Stimulated activated naive CD8-positive, alpha-beta T cell treated with anti-CD3 and anti-CD28 coated beads, Interleukin-15, Interleukin-2, amounts not matched to agents 100 ng/mL and 50 ng/mL, for 24 hours (primary cell): ENCODE measurements around the gene MED13L.
"Not testable (repeated sequence)": the region's sequence is repeated elsewhere in the genome, so short reads cannot be mapped to it uniquely, and the experiment has no call there.

Experiments
- H3K27ac Mint-ChIP-seq: one replicate; pipeline ENCODE4 v1.8.0; 2021; ENCODE audit warnings: mild to moderate bottlenecking, mixed read lengths
- H3K27me3 Mint-ChIP-seq: one replicate; pipeline ENCODE4 v1.8.0; 2021; ENCODE audit warnings: mixed read lengths
- H3K36me3 Mint-ChIP-seq: one replicate; pipeline ENCODE4 v1.8.0; 2021; ENCODE audit warnings: low read depth, mixed read lengths
- H3K4me1 Mint-ChIP-seq: one replicate; pipeline ENCODE4 v1.8.0; 2021; ENCODE audit warnings: low read depth, mixed read lengths
- H3K4me3 Mint-ChIP-seq: one replicate; pipeline ENCODE4 v1.8.0; 2021; ENCODE audit warnings: mild to moderate bottlenecking, mixed read lengths
- H3K9me3 Mint-ChIP-seq: one replicate; pipeline ENCODE4 v1.8.0; 2021; ENCODE audit warnings: mixed read lengths

Gene MED13L

DNA sequence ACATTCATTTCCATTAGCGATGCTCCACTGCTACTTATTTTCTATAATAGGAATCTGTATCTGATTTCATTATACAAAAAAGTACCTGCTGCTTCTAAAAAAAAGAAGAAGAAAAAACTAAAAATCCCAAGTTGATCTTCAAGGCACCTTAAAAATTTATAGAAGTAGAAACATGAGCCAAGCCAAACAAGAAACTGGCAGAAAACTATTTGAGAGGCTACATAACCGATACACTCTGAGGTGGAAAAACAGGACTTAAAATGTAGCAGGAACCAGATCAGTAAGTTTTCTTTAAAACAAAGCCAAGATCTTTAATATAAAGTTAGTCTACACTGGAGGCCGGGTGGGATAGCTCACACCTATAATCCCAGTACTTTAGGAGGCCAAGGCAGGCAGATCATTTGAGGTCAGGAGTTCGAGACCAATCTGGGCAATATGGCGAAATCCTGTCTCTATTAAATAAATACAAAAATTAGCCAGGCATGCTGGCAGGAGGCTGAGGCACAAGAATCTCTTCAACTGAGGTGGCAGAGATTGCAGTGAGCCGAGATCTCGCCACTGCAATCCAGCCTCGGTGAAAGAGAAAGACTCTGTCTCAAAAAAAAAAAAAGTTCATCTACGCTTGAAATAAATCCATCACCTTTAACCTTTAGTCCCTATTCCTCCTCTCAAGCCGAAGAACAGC is 278.6 kb downstream of the MED13L start:
- Mint-ChIP-seq H3K36me3 (peaks cover 46% of the 10 kb centered on the region), H3K9me3 (no peaks in the 10 kb centered on the region), H3K4me3 (no peak overlapping the region), H3K27ac (no peak overlapping the region), H3K4me1 (peaks cover 11% of the 10 kb centered on the region), H3K27me3 (no peaks in the 10 kb centered on the region)

DNA sequence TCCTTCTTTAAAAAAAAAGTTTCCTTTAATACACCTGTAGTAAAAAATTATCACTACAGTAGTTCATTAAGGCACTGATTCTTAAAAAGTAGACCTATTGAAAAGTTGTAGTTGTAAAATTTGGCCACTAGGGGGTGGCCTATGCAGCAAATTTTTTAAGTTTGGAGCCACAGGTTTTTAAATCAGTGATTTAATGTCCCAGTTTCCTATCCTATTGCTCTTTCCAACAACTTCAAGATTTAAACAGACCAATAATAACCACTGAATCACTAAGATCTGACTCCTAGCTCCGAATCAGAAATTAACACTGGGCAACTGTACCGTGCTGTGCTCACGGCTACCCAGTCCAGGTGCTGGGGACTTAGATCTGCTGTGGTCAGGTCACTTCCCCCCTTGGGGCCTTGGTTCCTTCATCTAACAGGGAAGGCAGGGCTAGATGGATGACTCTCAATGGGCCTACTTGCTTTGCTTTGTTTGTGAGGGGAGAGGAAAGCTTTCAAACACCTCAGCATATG is 279.3 kb downstream of the MED13L start:
- no peaks in the 10 kb centered on the region for H3K27me3 Mint-ChIP-seq

DNA sequence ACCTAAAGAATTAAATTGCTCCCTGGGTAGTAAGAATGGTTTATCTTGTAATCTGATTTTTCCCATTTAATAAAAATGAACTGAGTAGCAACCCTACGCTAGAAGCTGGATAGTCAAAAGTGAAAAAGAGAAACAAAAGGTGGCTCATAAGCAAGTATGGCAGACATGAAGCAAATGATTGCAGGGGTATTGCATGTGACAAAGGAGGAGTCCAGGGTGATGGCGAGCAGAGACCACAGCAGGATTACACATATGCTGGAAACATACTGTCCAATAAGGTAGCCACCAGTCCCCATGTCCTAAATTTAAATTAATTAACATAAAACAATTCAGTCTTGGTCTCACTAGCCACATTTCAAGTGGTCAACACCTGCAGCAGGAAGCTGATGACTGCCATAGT is 283.8 kb downstream of the MED13L start:
- no peaks in the 10 kb centered on the region for H3K9me3 Mint-ChIP-seq
- peaks cover 27% of the 10 kb centered on the region for H3K4me1 Mint-ChIP-seq
- H3K27me3 Mint-ChIP-seq: no peaks in the 10 kb centered on the region
- H3K27ac Mint-ChIP-seq: no peak overlapping the region
- no peak overlapping the region for H3K4me3 Mint-ChIP-seq
- peaks cover 48% of the 10 kb centered on the region for H3K36me3 Mint-ChIP-seq

More for the DNA sequence above, 279.3 kb downstream of the MED13L start:
- no peaks in the 10 kb centered on the region for H3K9me3 Mint-ChIP-seq
- H3K36me3 Mint-ChIP-seq: peaks cover 43% of the 10 kb centered on the region
- no peak overlapping the region for H3K4me3 Mint-ChIP-seq
- no peak overlapping the region for H3K27ac Mint-ChIP-seq
- H3K4me1 Mint-ChIP-seq: peaks cover 10% of the 10 kb centered on the region

DNA sequence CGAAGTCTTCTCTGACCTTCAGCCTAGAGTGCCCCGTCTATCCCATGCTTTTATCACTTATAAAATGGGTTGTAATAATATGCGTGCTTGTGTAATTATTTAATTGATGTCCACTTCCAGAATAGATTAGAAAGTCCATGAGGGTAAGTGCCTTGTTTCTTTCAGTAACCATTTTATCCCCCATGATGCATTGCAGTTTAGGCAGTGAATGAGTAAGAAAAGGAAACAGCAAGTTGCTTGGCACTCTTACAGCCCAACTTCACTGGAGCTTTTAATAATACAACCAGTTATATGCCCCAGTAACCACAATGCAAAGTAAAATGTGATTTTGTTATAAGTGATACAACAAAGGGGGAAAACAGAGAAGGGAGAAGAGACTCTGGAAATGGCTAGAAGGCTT is 287.3 kb downstream of the MED13L start:
- Mint-ChIP-seq H3K4me1 (peaks cover 26% of the 10 kb centered on the region), H3K4me3 (no peak overlapping the region), H3K36me3 (peaks cover 48% of the 10 kb centered on the region), H3K9me3 (no peaks in the 10 kb centered on the region), H3K27me3 (no peaks in the 10 kb centered on the region), H3K27ac (no peak overlapping the region)

DNA sequence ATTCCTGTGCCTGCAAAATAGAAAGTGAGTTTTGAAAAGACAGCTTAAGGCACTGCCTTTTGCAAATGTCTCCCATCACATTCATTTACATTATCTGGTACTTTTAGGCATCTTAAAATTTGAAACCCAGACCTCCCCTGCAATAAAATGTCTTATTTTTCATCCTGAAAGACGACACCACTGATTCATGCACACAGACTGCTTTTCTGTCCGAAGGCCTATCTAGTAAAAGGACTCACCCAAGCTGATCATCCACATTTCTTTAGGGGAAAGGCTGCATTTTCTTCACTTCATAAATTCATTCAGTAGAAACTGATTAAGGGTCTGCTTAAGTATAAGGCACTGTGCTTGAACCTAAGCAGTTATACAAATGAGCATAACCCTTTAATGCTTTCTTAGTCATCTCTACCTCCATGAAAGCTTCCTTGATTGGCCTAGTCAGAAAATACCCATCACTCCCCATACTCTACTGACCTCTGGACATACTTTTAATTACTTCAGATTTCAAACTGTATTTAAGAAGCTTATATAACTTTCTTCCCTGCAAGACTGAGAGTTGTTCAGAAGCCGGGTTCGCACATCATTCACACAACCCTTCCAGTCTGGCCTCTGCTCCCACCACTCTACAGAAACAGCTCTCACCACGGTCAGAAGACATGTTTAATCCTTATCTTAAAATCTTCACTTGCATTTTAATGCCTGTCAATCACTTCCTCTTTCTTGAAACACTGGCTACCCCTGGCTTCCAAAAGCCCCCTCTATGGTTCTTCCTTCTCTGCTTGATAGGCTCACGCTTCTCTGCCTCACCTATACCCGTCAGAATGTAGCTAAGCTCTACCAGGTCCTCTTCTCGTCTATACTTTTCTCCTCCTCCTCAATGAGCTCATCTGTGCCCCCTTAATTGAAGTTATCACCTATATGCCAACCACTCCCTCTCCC is 288.6 kb downstream of the MED13L start:
- no peak overlapping the region for H3K4me3 Mint-ChIP-seq
- H3K27ac Mint-ChIP-seq: no peak overlapping the region
- H3K9me3 Mint-ChIP-seq: no peaks in the 10 kb centered on the region
- H3K4me1 Mint-ChIP-seq: peaks cover 26% of the 10 kb centered on the region
- H3K36me3 Mint-ChIP-seq: peaks cover 36% of the 10 kb centered on the region
- no peaks in the 10 kb centered on the region for H3K27me3 Mint-ChIP-seq

DNA sequence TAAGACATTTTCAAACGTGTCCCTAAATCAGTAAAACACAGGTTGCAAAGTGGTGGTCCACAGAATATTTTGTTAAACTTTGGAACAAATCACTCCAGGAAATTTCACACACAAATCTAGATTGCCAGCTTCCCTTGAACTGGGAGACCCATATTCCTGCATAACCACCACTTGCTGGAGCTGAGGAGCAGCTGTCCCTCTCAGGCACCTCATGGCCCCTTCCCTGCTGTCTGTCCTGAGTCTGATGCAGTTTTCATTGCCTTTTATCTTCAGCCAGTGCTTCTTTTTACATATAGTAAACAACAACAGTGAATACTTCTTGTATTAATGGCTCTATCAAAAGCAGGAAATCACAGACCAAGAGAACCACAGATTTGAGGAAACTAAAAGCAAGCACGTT is 289.3 kb downstream of the MED13L start:
- Mint-ChIP-seq H3K4me3 (no peak overlapping the region), H3K9me3 (no peaks in the 10 kb centered on the region), H3K4me1 (peaks cover 26% of the 10 kb centered on the region), H3K27ac (no peak overlapping the region), H3K27me3 (no peaks in the 10 kb centered on the region), H3K36me3 (peaks cover 36% of the 10 kb centered on the region)

DNA sequence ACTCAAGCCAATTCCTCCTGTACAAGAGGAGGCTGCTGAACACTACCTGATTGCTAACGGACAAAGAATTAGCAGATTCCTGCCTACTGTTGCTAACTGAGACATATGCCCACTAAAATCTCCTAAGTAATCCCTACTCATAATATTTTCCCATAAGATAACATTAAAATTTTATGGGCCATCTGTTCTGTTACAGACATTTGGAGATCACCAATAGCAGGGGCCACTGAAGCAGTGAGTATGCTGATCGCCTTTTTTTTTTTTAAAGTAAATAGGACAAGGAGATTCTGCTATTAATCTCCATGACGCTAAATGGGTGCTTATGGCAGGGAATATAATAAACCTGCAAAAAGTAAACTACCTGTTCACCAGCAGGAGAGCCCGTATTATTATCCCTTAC is 292.9 kb downstream of the MED13L start:
- Mint-ChIP-seq H3K4me3 (no peak overlapping the region), H3K27me3 (no peaks in the 10 kb centered on the region), H3K4me1 (peaks cover 12% of the 10 kb centered on the region), H3K36me3 (peaks cover 38% of the 10 kb centered on the region), H3K9me3 (no peaks in the 10 kb centered on the region), H3K27ac (no peak overlapping the region)

DNA sequence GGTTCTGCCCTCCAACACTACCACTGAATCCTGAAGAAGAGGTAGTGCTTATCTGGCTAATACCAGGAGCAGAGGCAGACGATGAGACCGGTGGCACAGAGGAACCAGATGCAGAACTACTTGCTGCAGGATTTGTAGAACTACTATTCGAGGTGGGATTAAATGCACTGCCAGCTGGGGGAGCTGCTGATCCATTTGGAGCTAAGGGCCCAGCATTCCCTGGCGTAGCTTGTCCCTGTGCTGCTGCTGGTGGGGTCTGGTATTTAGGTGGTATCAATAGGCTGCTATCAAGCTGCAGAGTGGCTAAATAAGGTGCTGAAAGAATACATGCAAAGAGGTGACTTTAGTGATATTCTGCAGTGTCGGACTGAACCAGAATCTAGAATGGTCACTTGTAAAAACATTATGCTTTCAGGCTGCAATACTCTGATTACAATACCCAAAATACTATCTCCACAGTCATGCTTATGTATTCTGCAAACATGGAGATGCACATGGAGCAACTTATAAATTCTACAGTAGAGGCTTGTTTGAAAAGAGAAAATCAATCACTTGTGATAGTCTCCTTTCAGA is 294.2 kb downstream of the MED13L start:
- Mint-ChIP-seq H3K27me3 (no peaks in the 10 kb centered on the region), H3K27ac (no peak overlapping the region), H3K36me3 (peaks cover 43% of the 10 kb centered on the region), H3K4me1 (no peaks in the 10 kb centered on the region), H3K9me3 (no peaks in the 10 kb centered on the region), H3K4me3 (no peak overlapping the region)

DNA sequence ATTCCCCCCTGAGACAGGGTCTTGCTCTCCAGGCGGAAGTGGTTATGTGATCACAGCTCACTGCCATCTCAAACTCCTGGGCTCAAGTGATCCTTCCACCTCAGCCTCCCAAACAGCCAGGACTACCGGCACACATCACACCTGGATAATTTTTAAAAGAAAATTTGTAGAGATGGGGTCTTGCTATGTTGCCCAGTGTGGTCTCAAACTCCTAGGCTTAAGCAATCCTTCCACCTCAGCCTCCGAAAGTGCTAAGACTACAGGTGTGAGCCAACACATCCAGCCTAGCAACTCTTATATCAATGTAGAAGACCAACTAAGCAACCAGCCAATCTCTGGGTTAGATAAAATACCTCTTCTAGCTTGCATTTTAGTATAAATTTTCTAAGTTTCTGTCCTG is 297.2 kb downstream of the MED13L start:
- H3K27ac Mint-ChIP-seq: peak overlapping the region; percentile 23
- peaks cover 45% of the 10 kb centered on the region for H3K36me3 Mint-ChIP-seq
- no peaks in the 10 kb centered on the region for H3K9me3 Mint-ChIP-seq
- H3K4me1 Mint-ChIP-seq: no peaks in the 10 kb centered on the region
- no peaks in the 10 kb centered on the region for H3K27me3 Mint-ChIP-seq
- no peak overlapping the region for H3K4me3 Mint-ChIP-seq

DNA sequence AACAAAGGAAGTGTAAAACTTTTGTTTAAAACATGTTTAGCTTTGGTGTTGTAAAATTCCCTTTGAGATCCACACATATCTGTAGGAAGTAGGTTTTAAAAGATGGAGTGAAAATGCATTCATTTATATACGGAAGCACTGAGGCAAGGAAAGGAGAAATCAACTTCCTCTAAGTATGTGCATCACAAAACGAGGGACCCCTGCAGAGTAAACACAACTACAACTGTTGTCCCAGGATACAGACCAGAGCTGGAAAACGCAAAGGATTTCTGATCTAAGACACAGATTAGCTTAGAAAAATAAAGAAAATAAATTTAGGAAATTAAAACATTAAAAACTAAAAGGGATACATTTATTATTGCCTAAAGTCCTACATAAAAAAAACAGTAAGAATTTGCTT is 297.6 kb downstream of the MED13L start:
- Mint-ChIP-seq H3K4me3 (no peak overlapping the region), H3K36me3 (peaks cover 50% of the 10 kb centered on the region), H3K9me3 (no peaks in the 10 kb centered on the region), H3K27me3 (no peaks in the 10 kb centered on the region), H3K4me1 (no peaks in the 10 kb centered on the region), H3K27ac (no peak overlapping the region)

DNA sequence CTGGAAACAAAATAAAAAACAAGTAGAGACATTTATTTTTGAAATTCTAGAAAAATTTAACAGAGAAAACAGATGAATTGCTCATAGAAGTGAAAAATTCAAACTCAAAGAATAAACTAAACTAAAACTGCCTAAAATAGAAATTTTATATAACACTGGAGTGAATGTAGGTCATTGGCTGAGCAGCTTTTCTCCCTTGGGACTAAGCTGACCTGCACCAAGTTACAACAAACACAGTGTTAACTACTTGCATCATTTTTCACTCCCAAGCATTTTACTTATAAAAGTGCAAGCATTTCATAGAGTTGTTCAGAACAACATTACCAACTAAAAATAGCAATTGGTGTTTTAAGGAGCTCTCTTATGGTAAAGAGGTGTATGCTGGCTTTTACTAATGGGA is 298.1 kb downstream of the MED13L start:
- no peak overlapping the region for H3K27ac Mint-ChIP-seq
- H3K9me3 Mint-ChIP-seq: no peaks in the 10 kb centered on the region
- no peaks in the 10 kb centered on the region for H3K4me1 Mint-ChIP-seq
- no peaks in the 10 kb centered on the region for H3K27me3 Mint-ChIP-seq
- H3K36me3 Mint-ChIP-seq: peaks cover 53% of the 10 kb centered on the region
- no peak overlapping the region for H3K4me3 Mint-ChIP-seq

DNA sequence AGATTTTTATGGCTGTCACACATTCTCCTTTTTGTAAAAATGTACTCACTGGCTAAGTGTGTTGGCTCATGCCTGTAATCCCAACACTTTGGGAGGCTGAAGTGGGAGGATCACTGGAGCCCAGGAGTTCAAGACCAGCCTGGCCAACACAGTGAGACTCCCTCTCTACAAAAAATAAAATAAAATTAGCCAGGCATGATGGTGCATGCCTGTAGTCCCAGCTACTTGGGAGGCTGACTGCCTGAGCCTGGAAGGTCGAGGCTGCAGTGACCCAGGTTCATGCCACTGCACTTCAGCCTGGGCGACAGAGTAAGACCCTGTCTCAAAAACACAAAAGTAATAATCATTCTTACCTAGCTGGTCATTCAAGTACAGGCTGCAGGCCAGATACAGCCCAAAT is 300.7 kb downstream of the MED13L start:
- not testable (repeated sequence) for H3K4me1 Mint-ChIP-seq, H3K4me3 Mint-ChIP-seq, H3K27ac Mint-ChIP-seq, H3K27me3 Mint-ChIP-seq, H3K9me3 Mint-ChIP-seq
- H3K36me3 Mint-ChIP-seq: peaks cover 60% of the 10 kb centered on the region

DNA sequence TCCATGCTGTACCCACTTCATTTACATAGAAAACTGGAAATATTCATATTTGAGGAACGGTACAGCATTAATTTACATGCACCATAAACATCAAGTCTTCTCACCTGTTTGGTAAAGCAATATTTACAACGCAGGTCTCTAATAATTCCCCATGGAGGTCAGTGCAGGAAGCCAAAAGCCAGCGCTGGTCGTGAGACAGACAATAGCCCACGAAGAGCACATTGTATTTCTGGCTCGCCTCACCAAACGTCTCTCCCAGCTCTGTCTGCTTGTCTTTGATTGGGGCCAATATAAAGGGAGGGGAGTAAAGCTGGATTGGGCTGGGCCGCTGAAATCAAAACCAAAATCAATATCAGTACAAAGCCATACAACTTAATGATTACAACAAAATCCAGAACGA is 302.1 kb downstream of the MED13L start:
- Mint-ChIP-seq H3K36me3 (peaks cover 62% of the 10 kb centered on the region), H3K4me3 (no peak overlapping the region), H3K27me3 (no peaks in the 10 kb centered on the region), H3K9me3 (no peaks in the 10 kb centered on the region), H3K4me1 (no peaks in the 10 kb centered on the region), H3K27ac (no peak overlapping the region)

DNA sequence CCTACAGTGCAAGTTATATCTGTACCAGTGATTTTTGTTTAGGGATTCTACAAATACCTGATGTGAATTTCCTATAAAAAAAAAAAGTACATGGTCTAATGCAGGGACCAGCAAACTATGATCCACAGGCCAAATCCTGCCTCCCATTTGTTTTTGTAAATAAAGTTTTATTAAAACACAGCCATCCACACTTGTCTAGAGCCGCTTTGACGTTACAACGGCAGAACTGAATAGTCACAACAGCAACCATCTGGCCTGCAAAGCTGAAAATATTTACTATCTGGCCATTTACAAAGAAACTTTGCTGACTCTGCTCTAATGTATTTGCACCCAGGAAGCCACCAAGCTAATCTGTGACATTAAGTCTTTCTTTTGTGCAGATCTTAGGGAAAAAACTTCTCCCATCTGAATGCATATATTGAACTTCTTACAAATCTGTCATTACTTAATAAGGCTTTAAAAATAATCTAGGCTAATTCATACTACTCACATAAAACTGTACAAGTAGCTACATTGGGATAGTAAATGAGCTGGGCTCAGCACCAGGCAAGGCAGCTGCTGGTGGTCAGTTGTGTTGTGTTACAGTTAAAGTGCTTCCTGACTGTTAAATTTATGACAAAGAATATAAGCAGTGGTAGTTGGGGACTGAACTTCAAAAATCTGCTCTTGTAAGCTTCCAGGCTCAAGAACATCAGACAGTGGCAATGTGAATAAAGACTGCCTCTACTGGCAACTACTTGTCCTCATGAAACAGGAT is 303.3 kb downstream of the MED13L start:
- H3K9me3 Mint-ChIP-seq: no peaks in the 10 kb centered on the region
- no peak overlapping the region for H3K27ac Mint-ChIP-seq
- no peaks in the 10 kb centered on the region for H3K4me1 Mint-ChIP-seq
- no peaks in the 10 kb centered on the region for H3K27me3 Mint-ChIP-seq
- peaks cover 67% of the 10 kb centered on the region for H3K36me3 Mint-ChIP-seq
- H3K4me3 Mint-ChIP-seq: no peak overlapping the region
